Brain microvascular endothelial cell (primary cell): Measurements from ENCODE around the gene COL5A3.

ENCODE experiments used
- DNase-seq: peaks from one replicate; pipeline ENCODE4 v3.0.0-alpha.2; 2020
- H3K27ac ChIP-seq: fragments of 250-450 bp; sonication (Bioruptor Pico); 2 replicates; pipeline ENCODE4 v1.5.1; 2020; ENCODE audit warnings: mild to moderate bottlenecking, moderate library complexity
- H3K27me3 ChIP-seq: fragments of 250-450 bp; sonication (Bioruptor Pico); replicated peaks from 2 replicates; pipeline ENCODE4 v1.5.1; 2020; ENCODE audit warnings: mild to moderate bottlenecking
- H3K36me3 ChIP-seq: fragments of 250-450 bp; sonication (Bioruptor Pico); replicated peaks from 2 replicates; pipeline ENCODE4 v1.5.1; 2020; ENCODE audit warnings: mild to moderate bottlenecking
- H3K4me3 ChIP-seq: 2 replicates; pipeline ENCODE4 v1.5.1; 2011; ENCODE audit warnings: low read depth, mild to moderate bottlenecking, control low read depth, low read length, moderate library complexity
- CTCF ChIP-seq: IDR thresholded peaks from 2 replicates; pipeline ENCODE4 v1.5.1; 2011; ENCODE audit warnings: low read depth, mild to moderate bottlenecking, moderate library complexity, low read length, control low read depth, inconsistent platforms; ENCODE audit errors: missing control alignments
- in situ Hi-C: cut with HindIII; loops from 2 replicates; pipeline ENCODE4 v1.10.0; 2017; ENCODE audit warnings: low sequenced_read_pairs, low pct_ligation_motif_present

COL5A3 gene

DNA sequence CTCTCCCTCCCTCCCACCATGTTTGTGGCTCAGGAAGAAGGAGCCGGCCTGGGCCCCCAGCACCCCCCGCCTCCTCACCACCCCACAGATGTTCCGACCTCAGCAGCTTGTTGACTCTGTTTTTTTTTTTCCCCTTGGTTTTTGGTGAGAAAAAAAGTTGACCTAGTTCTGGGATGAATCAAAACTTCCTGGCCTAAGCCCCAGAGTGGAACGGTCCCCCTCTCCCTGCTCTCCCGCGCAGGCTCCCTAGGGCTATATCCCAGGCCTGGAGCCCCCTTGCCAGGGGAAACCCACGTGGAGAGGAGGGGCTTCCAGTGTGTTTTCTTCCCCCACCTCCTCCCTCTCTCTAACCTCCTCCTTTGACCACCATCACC, 4.0 kb downstream of the COL5A3 start:
- in situ Hi-C loops, result no loop called here
- Histone ChIP-seq H3K4me3 (no peak overlapping the region), H3K27ac (peak overlapping the region; percentile 94), H3K27me3 (no peaks in the 10 kb centered on the region), H3K36me3 (no peaks in the 10 kb centered on the region)
- TF ChIP-seq CTCF, result no peak
- DNase-seq, result no peak

DNA sequence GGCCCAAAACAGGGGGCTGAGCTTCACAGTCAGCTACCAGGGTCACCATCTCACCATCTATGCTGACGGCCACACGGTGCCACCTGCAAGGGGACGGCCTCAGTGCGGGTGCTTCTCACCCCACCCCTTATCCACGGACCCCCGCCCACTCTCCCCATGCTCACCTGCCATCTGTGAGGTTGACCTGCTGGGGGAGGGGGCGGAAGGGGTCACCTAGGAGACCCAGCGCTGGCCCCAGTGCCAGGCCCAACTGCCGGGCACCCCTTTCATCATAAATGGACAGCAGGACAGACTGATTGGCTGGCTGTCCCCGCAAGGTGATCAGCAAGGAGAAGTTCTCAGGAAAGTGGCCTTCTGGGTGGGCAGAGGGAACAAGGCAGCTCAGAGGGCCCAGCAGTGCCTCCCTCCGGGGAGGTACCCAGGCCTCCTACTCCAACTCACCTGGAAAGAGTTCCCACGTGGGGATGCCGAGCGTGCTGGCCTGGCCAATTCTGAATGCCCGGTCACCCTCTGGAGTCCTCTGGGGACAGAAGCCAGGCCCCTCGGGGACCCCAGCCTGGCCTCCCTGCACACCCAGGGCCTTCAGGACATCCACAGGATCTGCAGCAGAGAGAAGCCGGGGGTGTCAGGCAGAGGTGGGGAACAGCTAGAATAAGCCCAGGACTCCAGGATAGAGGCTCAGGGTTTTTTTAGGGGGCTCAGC, 4.5 kb downstream of the COL5A3 start:
- no peak for DNase-seq
- no peak for TF ChIP-seq CTCF
- no peaks in the 10 kb centered on the region for H3K36me3 ChIP-seq
- H3K4me3 ChIP-seq, result no peak overlapping the region
- no peak overlapping the region for H3K27ac ChIP-seq
- in situ Hi-C loops, result no loop called here
- H3K27me3 ChIP-seq, result no peaks in the 10 kb centered on the region

DNA sequence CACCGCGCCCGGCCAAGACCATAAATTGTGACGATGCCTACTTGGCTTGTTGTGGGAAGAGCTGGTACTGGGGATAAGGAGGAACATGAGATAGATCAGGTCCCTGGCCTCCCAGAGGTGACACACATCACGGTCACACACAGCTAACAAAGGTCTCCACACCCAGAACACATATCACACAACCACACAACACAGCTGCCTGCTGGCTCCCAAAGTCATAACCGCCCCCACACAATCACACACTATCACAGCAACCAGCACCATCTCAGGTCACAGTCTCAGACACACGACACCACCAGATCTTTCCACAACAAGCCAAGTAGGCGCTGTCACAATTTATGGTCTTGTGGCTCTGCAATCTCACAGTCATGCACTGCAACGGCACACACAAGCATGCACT, 5.7 kb downstream of the COL5A3 start:
- Histone ChIP-seq H3K36me3 (no peaks in the 10 kb centered on the region), H3K27me3 (no peaks in the 10 kb centered on the region), H3K27ac (no peak overlapping the region), H3K4me3 (no peak overlapping the region)
- no peak for TF ChIP-seq CTCF
- no peak for DNase-seq
- in situ Hi-C loops, result no loop called here

GRCh38 chr19:10003271-10003670, 7.0 kb downstream of the COL5A3 start:
- TF ChIP-seq CTCF, result no peak
- H3K27me3 ChIP-seq, result no peaks in the 10 kb centered on the region
- in situ Hi-C loops, result no loop called here
- DNase-seq, result no peak
- H3K27ac ChIP-seq, result no peak overlapping the region
- no peaks in the 10 kb centered on the region for H3K36me3 ChIP-seq
- H3K4me3 ChIP-seq, result no peak overlapping the region

DNA sequence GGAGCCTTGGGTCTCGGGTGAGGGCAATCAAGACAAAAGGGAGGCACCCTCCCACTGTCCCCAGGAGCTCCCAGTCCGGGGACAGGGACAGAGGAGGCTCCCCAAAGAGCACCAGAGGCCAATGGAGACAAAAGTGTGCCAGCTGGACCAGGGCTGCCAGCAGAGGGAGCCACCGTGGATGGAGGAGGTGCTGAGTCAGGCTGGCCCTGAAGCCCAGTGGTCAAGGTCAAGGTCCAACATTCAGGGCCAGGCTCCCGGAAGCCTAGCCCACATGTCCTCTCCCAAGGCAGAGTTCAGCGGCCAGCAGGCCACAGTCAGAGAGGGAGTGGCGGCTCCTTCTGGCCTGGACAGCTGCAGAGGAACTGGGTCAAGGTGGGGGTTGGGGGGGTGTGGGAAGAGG, 8.4 kb downstream of the COL5A3 start:
- Histone ChIP-seq H3K4me3 (no peak overlapping the region), H3K36me3 (no peaks in the 10 kb centered on the region), H3K27me3 (no peaks in the 10 kb centered on the region), H3K27ac (no peak overlapping the region)
- TF ChIP-seq CTCF, result peak; percentile 74
- in situ Hi-C loops, result no loop called here
- no peak for DNase-seq
